ENCODE measurements around the gene CCNA2.

GRCh38 chr4:121789960-121790829 lies 33.5 kb downstream of the CCNA2 start:
- TF ChIP-seq CTCF (IDR thresholded peaks at IDR 0.05; ENCODE audit: poor library complexity) (no peak), EZH2 (IDR thresholded peaks at IDR 0.05; ENCODE audit: borderline replicate concordance) (no peak), EZH2phosphoT487 (IDR thresholded peaks at IDR 0.05; ENCODE audit: low read depth, severe bottlenecking, unreplicated experiment) (no peak)

Data from hepatocyte (in vitro differentiated cells).